Melanocyte of skin (primary cell): ENCODE data around the gene SLC10A7. TPM values are rescaled to one million over a fixed set of nuclear protein-coding genes. Genes with fewer than 3 reads are reported as not detected.

Source experiments
- small RNA-seq, 2 donors: library from RNA; depleted of rRNA; stranded (forward); fragments of <200 nt; gene quantifications; one replicate each; pipeline ENCODE3, GENCODE V24; 2012
- total RNA-seq, 2 donors: library from RNA; depleted of rRNA; stranded (reverse); fragments of >200 nt; gene quantifications; 2 replicates each; pipeline ENCODE4 v1.2.3, GENCODE V29; 2012

Gene SLC10A7
- 10 to 100 TPM in 1 of 2 donors, 1 to 10 TPM in 1; 6.9 to 12.3 TPM for total RNA-seq

GRCh38 chr4:146521541-146522097 is at the start of gene SLC10A7:
SLC10A7 (minus strand) TSS chr4:146521940; CDS start chr4:146521717, 223 bp downstream.

GRCh38 chr4:146214238-146214637 is 307.5 kb downstream of the SLC10A7 start, which contains the start of gene REELD1:
REELD1 (plus strand) TSS chr4:146214538; CDS start chr4:146216953, 2,415 bp downstream.

Small RNAs within 50 kb of the gene (small RNA-seq; reads per million reads assigned to genes)
- 0 reads per million in 2 donors for gene MIR7849

Other genes starting within 250 kb of the SLC10A7 start
- gene POU4F2, start 117.0 kb upstream of the SLC10A7 start, total RNA-seq = not detected